ENCODE results near the gene POTEC. TPM values are rescaled to one million over a fixed set of nuclear protein-coding genes. Genes with fewer than 3 reads are reported as not detected.
"Not testable (repeated sequence)": the region's sequence is repeated elsewhere in the genome, so short reads cannot be mapped to it uniquely, and the experiment has no call there.

Gene POTEC
- polyA plus RNA-seq (2013, experiment 1 of 2; ENCODE audit: insufficient read length), result 0.03 TPM
- polyA plus RNA-seq (2013, experiment 2 of 2; ENCODE audit: insufficient read length), result not detected

GRCh38 chr18:14543446-14543964 is at the start of gene POTEC:
POTEC (minus strand) TSS chr18:14543600; CDS start chr18:14543146, 454 bp downstream.
- not testable (repeated sequence) for DNase-seq

GRCh38 chr18:14577971-14578370 is 34.6 kb upstream of the POTEC start:
- DNase-seq, result no peak

- DNase-seq, result peak; percentile 5
Measured at GRCh38 chr18:14559502-14559901, 16.1 kb upstream of the POTEC start.

- DNase-seq, result peak; percentile 23
Measured at GRCh38 chr18:14531659-14532058, 11.7 kb downstream of the POTEC start.

GRCh38 chr18:14510707-14511106 is 32.7 kb downstream of the POTEC start:
- DNase-seq, result peak; percentile 4

- DNase-seq, result not testable (repeated sequence)
Measured at GRCh38 chr18:14503691-14504090, 39.7 kb downstream of the POTEC start.

GRCh38 chr18:14501894-14502293 is 41.5 kb downstream of the POTEC start:
- not testable (repeated sequence) for DNase-seq

GRCh38 chr18:14489256-14490014 is 54.0 kb downstream of the POTEC start:
- not testable (repeated sequence) for DNase-seq

- DNase-seq, result not testable (repeated sequence)
Measured at GRCh38 chr18:14488789-14489188, 54.6 kb downstream of the POTEC start.

- not testable (repeated sequence) for DNase-seq
Measured at GRCh38 chr18:14486926-14487580, 56.3 kb downstream of the POTEC start.

GRCh38 chr18:14479076-14479475 is 64.3 kb downstream of the POTEC start:
- not testable (repeated sequence) for DNase-seq

- DNase-seq, result not testable (repeated sequence)
Measured at GRCh38 chr18:14475520-14475919, 67.9 kb downstream of the POTEC start.

- not testable (repeated sequence) for DNase-seq
Measured at GRCh38 chr18:14474752-14475151, 68.6 kb downstream of the POTEC start.

- DNase-seq, result not testable (repeated sequence)
Measured at GRCh38 chr18:14474007-14474720, 69.2 kb downstream of the POTEC start.

- DNase-seq, result not testable (repeated sequence)
Measured at GRCh38 chr18:14473250-14474006, 70.0 kb downstream of the POTEC start.

- DNase-seq, result not testable (repeated sequence)
Measured at GRCh38 chr18:14471286-14471685, 72.1 kb downstream of the POTEC start.

GRCh38 chr18:14470446-14470845 is 73.0 kb downstream of the POTEC start:
- peak; percentile 7 for DNase-seq

- peak; percentile 72 for DNase-seq
Measured at GRCh38 chr18:14470046-14470445, 73.4 kb downstream of the POTEC start.

- not testable (repeated sequence) for DNase-seq
Measured at GRCh38 chr18:14465989-14466388, 77.4 kb downstream of the POTEC start.

Data from fibroblast of skin of abdomen (primary cell).